GM13976 (cell line): Measurements from ENCODE around the gene CCT5.

ENCODE experiments used
- DNase-seq: peaks from one replicate; pipeline ENCODE4 v3.0.0; 2012; ENCODE audit warnings: low spot score
- CTCF ChIP-seq: IDR thresholded peaks from 2 replicates; pipeline ENCODE4 v1.5.1; 2012; ENCODE audit warnings: borderline replicate concordance, mild to moderate bottlenecking; ENCODE audit not compliant: insufficient read depth; ENCODE audit errors: extremely low read depth, missing control alignments, control extremely low read depth
- in situ Hi-C: fragments of 300-500 bp; cut with MboI; formaldehyde crosslinking; loops from one replicate; pipeline ENCODE4 v1.12.0; 2022; ENCODE audit warnings: low sequenced_read_pairs, mixed read lengths, inconsistent platforms; ENCODE audit not compliant: unreplicated experiment

CCT5 gene

GRCh38 chr5:10293907-10294662 is 44.0 kb downstream of the CCT5 start:
- in situ Hi-C loops, result no loop called here
- DNase-seq, result no peak
- no peak for TF ChIP-seq CTCF

GRCh38 chr5:10295619-10296326 is 45.7 kb downstream of the CCT5 start:
- in situ Hi-C loops, result no loop called here

GRCh38 chr5:10297646-10298204 is 47.6 kb downstream of the CCT5 start:
- in situ Hi-C loops, result no loop called here
- no peak for TF ChIP-seq CTCF
- no peak for DNase-seq

More at GRCh38 chr5:10295619-10296326, 45.7 kb downstream of the CCT5 start:
- DNase-seq, result no peak
- no peak for TF ChIP-seq CTCF

- in situ Hi-C loops, result no loop called here
- DNase-seq, result no peak
- TF ChIP-seq CTCF, result no peak
These were observed 50.2 kb downstream of the CCT5 start for GRCh38 chr5:10300246-10300645.

GRCh38 chr5:10301266-10301665 is 51.2 kb downstream of the CCT5 start:
- in situ Hi-C loops, result no loop called here
- no peak for TF ChIP-seq CTCF
- DNase-seq, result no peak

- no peak for DNase-seq
- no peak for TF ChIP-seq CTCF
- in situ Hi-C loops, result no loop called here
These were observed 51.9 kb downstream of the CCT5 start for GRCh38 chr5:10301842-10302610.
